NCI-H82 treated with DMSO at 0.1 percent for 48 hours (cell line): ENCODE measurements around the gene GIPC3.

Experiments
- DNase-seq: peaks from one replicate; lab custom pipeline; 2025; ENCODE audit not compliant: unreplicated experiment; lab: John Stamatoyannopoulos, UW

Gene GIPC3

GRCh38 chr19:3585301-3586126 is at the start of gene GIPC3:
Gene GIPC3 (plus strand): TSS chr19:3585478. CDS start chr19:3585598, 120 bp downstream.
- DNase-seq: no peak

GRCh38 chr19:3535563-3535965 is 49.7 kb upstream of the GIPC3 start:
- DNase-seq: no peak

GRCh38 chr19:3535981-3536380 is 49.3 kb upstream of the GIPC3 start:
- no peak for DNase-seq

- DNase-seq: no peak
Measured at GRCh38 chr19:3536429-3537100, 48.7 kb upstream of the GIPC3 start.

GRCh38 chr19:3537101-3537437 is 48.2 kb upstream of the GIPC3 start:
- no peak for DNase-seq

GRCh38 chr19:3537438-3538240 is 47.6 kb upstream of the GIPC3 start:
- no peak for DNase-seq

GRCh38 chr19:3538258-3538929 is 46.9 kb upstream of the GIPC3 start:
- no peak for DNase-seq

- no peak for DNase-seq
Measured at GRCh38 chr19:3538965-3539755, 46.1 kb upstream of the GIPC3 start, which contains the start of gene TEKTIP1. Gene TEKTIP1 (plus strand): TSS chr19:3539174. CDS start chr19:3539178, 4 bp downstream.

GRCh38 chr19:3539756-3540118 is 45.5 kb upstream of the GIPC3 start:
- no peak for DNase-seq

GRCh38 chr19:3543150-3544057 is 41.9 kb upstream of the GIPC3 start:
- DNase-seq: no peak

- no peak for DNase-seq
Measured at GRCh38 chr19:3544058-3544376, 41.3 kb upstream of the GIPC3 start.

GRCh38 chr19:3544742-3545668 is 40.3 kb upstream of the GIPC3 start:
- no peak for DNase-seq

- DNase-seq: no peak
Measured at GRCh38 chr19:3545669-3546034, 39.6 kb upstream of the GIPC3 start.

- no peak for DNase-seq
Measured at GRCh38 chr19:3546119-3546518, 39.2 kb upstream of the GIPC3 start.

GRCh38 chr19:3547301-3547731 is 38.0 kb upstream of the GIPC3 start:
- no peak for DNase-seq

GRCh38 chr19:3547767-3548282 is 37.5 kb upstream of the GIPC3 start:
- DNase-seq: no peak

- no peak for DNase-seq
Measured at GRCh38 chr19:3548606-3549005, 36.7 kb upstream of the GIPC3 start.

GRCh38 chr19:3549816-3550215 is 35.5 kb upstream of the GIPC3 start:
- no peak for DNase-seq
